Thoracic aorta endothelial cell (primary cell): ENCODE results near the gene AKR7A3. TPM values are rescaled to one million over a fixed set of nuclear protein-coding genes. Genes with fewer than 3 reads are reported as not detected.

ENCODE experiments used
- small RNA-seq: library from RNA; depleted of rRNA; stranded (forward); fragments of <200 nt; gene quantifications from one replicate; pipeline ENCODE3, GENCODE V24; 2012
- total RNA-seq: library from RNA; depleted of rRNA; stranded (reverse); fragments of >200 nt; gene quantifications from 2 replicates; pipeline ENCODE4 v1.2.3, GENCODE V29; 2012

Gene AKR7A3
- total RNA-seq: 0.40 and 0.43 TPM in 2 replicates

DNA sequence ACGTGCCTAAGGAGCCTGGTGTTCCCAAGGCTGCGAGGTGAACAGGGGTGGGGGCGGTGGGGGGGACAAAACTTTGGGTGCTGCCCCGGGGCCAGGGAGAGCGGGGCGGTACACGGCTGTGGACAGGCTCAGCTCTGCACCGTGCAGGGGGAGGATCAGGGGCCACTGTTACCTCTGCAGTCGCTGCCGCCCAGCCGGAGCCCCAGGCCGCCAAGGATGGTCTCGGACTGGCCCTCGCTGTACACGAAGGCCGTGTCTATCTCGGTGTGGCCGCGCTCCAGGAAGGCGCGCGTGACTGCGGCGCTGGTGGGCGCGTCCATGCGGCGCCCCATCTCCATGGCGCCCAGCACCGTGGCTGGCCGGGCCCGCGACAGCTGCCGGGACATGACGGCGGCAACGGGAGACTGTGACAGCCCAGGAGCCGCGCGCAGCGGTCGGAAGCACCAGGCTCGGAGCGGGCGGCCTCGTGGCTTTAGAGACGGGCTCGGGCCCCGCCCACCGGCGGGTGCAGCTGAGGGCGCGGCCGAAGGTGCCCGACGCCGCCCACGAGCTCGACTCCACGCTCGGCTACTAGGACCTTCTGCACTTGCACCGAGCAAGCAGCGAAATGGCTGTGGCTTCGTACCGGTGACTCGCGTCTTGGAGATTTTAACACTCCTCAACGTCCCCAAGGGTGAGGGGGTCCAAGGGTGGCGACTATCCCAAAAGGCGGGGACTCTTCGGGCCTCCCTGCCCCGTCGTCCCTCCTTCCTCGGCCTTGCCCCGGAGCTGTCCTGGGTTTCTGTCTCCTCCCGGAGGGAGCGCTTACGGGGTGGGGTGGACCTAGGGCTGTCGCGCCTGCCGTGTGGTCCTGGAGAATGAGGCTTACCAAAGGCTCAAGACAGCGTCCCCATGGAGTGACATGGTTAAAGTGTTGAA is at the start of gene AKR7A3:
AKR7A3 (minus strand) TSS at position 447 of the 918 bp plus-strand sequence; CDS start at position 386, 61 bp downstream.

DNA sequence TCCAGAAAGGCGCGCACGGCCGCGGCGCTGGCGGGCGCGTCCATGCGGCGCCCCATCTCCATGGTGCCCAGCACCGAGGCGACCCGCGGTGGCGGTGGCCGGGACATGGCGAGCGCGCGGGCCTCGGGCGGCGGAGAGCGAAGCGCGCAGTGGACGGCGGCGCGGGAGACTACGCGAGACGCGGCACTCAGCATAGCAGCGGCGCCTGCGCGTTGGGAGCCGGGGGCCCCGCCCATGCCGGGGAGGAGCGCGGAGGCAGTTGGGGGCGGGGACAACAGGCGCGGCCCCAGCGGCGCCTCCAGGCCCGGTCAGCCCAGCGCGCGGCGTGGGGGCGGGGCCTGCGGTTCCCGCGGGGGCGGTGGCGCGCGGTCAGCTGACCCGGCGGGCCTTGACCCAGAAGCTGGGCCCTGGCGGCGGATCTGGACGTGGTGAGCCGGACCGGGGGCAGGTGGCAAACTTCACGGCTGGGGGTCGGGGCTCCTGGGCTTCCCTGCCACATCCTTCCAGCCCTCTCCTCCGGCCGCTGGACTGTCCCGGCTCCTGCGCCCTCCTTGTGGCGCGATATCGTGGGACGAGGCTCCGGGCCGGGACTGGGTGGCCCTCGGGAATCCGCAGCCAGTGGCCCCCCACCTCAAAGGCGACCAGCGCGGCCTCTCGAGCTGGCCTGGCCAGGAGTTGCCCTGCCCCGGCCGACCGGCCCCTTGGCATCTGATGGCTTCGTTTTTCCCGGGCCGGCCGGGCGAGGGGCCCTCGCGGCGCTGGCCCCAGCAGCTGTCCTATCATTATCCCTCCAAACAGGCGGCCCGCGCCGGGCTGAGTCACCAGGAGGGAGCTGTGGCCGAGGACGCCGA is 23.6 kb upstream of the AKR7A3 start, which contains the start of the genes AKR7A2 and SLC66A1:
AKR7A2 (minus strand) TSS at position 214 of the 851 bp plus-strand sequence; CDS start at position 194, 20 bp downstream.
SLC66A1 (plus strand) TSS at position 396 of the 851 bp plus-strand sequence. CDS start 5,352 bp downstream, outside the sequence.

DNA sequence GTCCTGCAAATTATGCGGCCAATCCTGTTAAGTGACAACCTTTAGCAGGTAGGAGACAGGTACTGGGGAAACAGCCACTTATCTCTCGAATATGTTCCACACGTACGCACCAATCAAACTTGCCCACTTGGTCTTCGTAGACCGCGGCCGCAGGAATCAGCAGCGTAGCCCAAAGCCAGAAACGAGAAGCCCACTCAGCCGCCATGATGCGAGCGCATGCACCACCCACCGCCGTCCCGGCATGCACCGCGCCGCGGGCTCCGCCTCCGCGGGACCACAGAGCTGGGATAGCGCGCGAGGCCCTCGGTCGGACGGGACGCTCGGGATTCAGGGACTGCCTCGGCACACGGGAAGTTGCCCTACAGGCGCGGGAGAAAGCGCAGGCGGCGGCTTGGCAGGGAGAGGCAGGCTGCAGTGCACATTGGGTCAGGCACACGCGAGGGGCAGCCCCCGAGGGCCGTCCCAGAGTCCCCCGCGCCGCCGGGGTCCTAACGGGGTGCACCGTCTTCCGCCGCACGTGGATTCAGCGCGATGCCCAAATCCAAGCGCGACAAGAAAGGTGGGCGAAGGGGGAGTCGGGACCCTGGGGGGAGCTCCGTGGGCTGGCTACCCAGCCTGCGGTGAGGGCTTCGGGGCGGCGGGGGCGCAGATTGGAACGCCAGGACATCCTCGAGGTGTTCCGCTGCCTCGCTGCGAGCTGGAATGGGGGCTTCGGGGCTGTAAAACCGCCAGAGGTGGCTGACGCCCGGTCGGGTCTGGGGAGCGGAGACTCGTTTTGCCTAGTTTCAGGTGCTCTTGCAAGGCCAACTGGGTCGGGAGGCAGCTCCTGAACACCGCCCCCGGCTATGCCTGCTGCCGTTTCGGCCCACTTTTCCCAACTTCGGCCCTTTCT is 37.0 kb downstream of the AKR7A3 start, which contains the start of the genes EMC1 and MRTO4:
EMC1 (minus strand) TSS at position 220 of the 892 bp plus-strand sequence; CDS start at position 205, 15 bp downstream.
MRTO4 (plus strand) TSS at position 501 of the 892 bp plus-strand sequence; CDS start at position 532, 31 bp downstream.

Small RNAs within 50 kb of the gene (small RNA-seq; reads per million reads assigned to genes)
- not detected for gene RNU6-1099P

Other genes starting within 250 kb of the AKR7A3 start
- 163 and 178 TPM in 2 replicates for gene UBR4, start 78.5 kb downstream of the AKR7A3 start, total RNA-seq
- gene EMC1, start 37.2 kb downstream of the AKR7A3 start, total RNA-seq: 72.2 and 74.5 TPM in 2 replicates
- gene MRTO4, start 37.0 kb downstream of the AKR7A3 start, total RNA-seq: 45.2 and 48.1 TPM in 2 replicates
- 41.1 and 47.9 TPM in 2 replicates for gene AKR7A2, start 23.4 kb upstream of the AKR7A3 start, total RNA-seq
- gene SLC66A1, start 23.6 kb upstream of the AKR7A3 start, total RNA-seq: 13.7 and 14.0 TPM in 2 replicates
- 151 and 181 TPM in 2 replicates for gene CAPZB, start 196.8 kb upstream of the AKR7A3 start, total RNA-seq